ENCODE measurements around the gene CFAP141.
"Not testable (repeated sequence)": the region's sequence is repeated elsewhere in the genome, so short reads cannot be mapped to it uniquely, and the experiment has no call there.

Gene CFAP141

GRCh38 chr1:154206196-154206595 lies at the start of gene CFAP141:
CFAP141 (minus strand) TSS chr1:154206333; CDS start chr1:154206307, 26 bp downstream.
- DNase-seq (ENCODE audit: extremely low spot score, insufficient read length, low read depth) (no peak), FAIRE-seq (no peak)

- DNase-seq (ENCODE audit: extremely low spot score, insufficient read length, low read depth) (no peak), FAIRE-seq (no peak)
Measured at GRCh38 chr1:154253671-154254070, 47.5 kb upstream of the CFAP141 start.

GRCh38 chr1:154241703-154242351 lies 35.7 kb upstream of the CFAP141 start:
- DNase-seq (ENCODE audit: extremely low spot score, insufficient read length, low read depth) (no peak), FAIRE-seq (no peak)

GRCh38 chr1:154240294-154240833 lies 34.2 kb upstream of the CFAP141 start:
- no peak for FAIRE-seq
- DNase-seq (ENCODE audit: extremely low spot score, insufficient read length, low read depth) = no peak

GRCh38 chr1:154239491-154239890 lies 33.4 kb upstream of the CFAP141 start:
- no peak for DNase-seq (ENCODE audit: extremely low spot score, insufficient read length, low read depth)
- FAIRE-seq = no peak

GRCh38 chr1:154237880-154238506 lies 31.9 kb upstream of the CFAP141 start:
- FAIRE-seq (no peak), DNase-seq (ENCODE audit: extremely low spot score, insufficient read length, low read depth) (no peak)

GRCh38 chr1:154237435-154237834 lies 31.3 kb upstream of the CFAP141 start:
- FAIRE-seq (no peak), DNase-seq (ENCODE audit: extremely low spot score, insufficient read length, low read depth) (no peak)

GRCh38 chr1:154236855-154237254 lies 30.7 kb upstream of the CFAP141 start:
- no peak for FAIRE-seq

GRCh38 chr1:154233127-154233526 lies 27.0 kb upstream of the CFAP141 start:
- not testable (repeated sequence) for DNase-seq (ENCODE audit: extremely low spot score, insufficient read length, low read depth); FAIRE-seq

More at GRCh38 chr1:154236855-154237254, 30.7 kb upstream of the CFAP141 start:
- no peak for DNase-seq (ENCODE audit: extremely low spot score, insufficient read length, low read depth)

- not testable (repeated sequence) for DNase-seq (ENCODE audit: extremely low spot score, insufficient read length, low read depth); FAIRE-seq
Measured at GRCh38 chr1:154231112-154231511, 25.0 kb upstream of the CFAP141 start.

GRCh38 chr1:154225370-154225769 lies 19.2 kb upstream of the CFAP141 start:
- DNase-seq (ENCODE audit: extremely low spot score, insufficient read length, low read depth) (no peak), FAIRE-seq (no peak)

GRCh38 chr1:154223621-154224020 lies 17.5 kb upstream of the CFAP141 start:
- FAIRE-seq (no peak), DNase-seq (ENCODE audit: extremely low spot score, insufficient read length, low read depth) (no peak)

- DNase-seq (ENCODE audit: extremely low spot score, insufficient read length, low read depth) (no peak), FAIRE-seq (no peak)
Measured at GRCh38 chr1:154222918-154223317, 16.8 kb upstream of the CFAP141 start.

- no peak for DNase-seq (ENCODE audit: extremely low spot score, insufficient read length, low read depth)
- no peak for FAIRE-seq
Measured at GRCh38 chr1:154222518-154222917, 16.4 kb upstream of the CFAP141 start.

GRCh38 chr1:154221278-154222001 lies 15.3 kb upstream of the CFAP141 start:
- DNase-seq (ENCODE audit: extremely low spot score, insufficient read length, low read depth) = peak; percentile 18
- FAIRE-seq = no peak

GRCh38 chr1:154220970-154221277 lies 14.8 kb upstream of the CFAP141 start:
- DNase-seq (ENCODE audit: extremely low spot score, insufficient read length, low read depth) (no peak), FAIRE-seq (no peak)

GRCh38 chr1:154220071-154220969 lies 14.2 kb upstream of the CFAP141 start, which contains the start of gene UBAP2L:
UBAP2L (plus strand) TSS chr1:154220955; CDS start chr1:154225124, 4,169 bp downstream.
- peak; percentile 98 for FAIRE-seq
- peak; percentile 85 for DNase-seq (ENCODE audit: extremely low spot score, insufficient read length, low read depth)

- DNase-seq (ENCODE audit: extremely low spot score, insufficient read length, low read depth) (no peak), FAIRE-seq (no peak)
Measured at GRCh38 chr1:154219541-154219940, 13.4 kb upstream of the CFAP141 start.

GRCh38 chr1:154218545-154218944 lies 12.4 kb upstream of the CFAP141 start:
- no peak for FAIRE-seq
- DNase-seq (ENCODE audit: extremely low spot score, insufficient read length, low read depth) = no peak

GRCh38 chr1:154213274-154213673 lies 7.1 kb upstream of the CFAP141 start:
- DNase-seq (ENCODE audit: extremely low spot score, insufficient read length, low read depth) (no peak), FAIRE-seq (no peak)
